C4-2B (cell line): ENCODE data around the gene TMEM229B.

ENCODE experiments used
- H3K27ac ChIP-seq: fragments of 450-650 bp; 2 replicates; pipeline ENCODE4 v1.5.1; 2017
- ZFX ChIP-seq: fragments of 450-650 bp; IDR thresholded peaks from 2 replicates; pipeline ENCODE4 v1.6.1; 2017
- TF ChIP-seq, protein P1 (sequence below): fragments of 450-650 bp; conservative IDR thresholded peaks from 2 replicates; pipeline ENCODE4 v1.5.1; 2017; ENCODE audit warnings: mild to moderate bottlenecking

TMEM229B gene

DNA sequence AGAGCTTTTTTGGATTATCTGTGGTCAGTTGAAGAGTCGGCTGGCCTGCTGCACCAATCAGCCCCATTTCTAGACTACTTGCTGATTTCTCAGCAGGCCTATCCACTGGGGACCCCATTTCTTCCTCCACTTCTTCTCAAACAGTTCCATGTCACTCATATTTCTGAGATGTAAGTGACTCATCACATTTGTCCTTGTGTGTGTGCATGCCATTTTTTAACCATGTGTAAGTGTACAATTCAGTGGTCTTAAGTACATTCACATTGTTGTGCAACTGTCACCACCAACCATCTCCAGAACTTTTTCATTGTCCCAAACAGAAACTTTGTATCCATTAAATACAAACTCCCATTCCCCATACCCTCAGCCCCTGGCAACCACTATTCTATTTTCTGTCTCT is 14.2 kb downstream of the TMEM229B start:
- no peak overlapping the region for H3K27ac ChIP-seq
- TF ChIP-seq ZFX = no peak
- TF ChIP-seq, protein P1, sequence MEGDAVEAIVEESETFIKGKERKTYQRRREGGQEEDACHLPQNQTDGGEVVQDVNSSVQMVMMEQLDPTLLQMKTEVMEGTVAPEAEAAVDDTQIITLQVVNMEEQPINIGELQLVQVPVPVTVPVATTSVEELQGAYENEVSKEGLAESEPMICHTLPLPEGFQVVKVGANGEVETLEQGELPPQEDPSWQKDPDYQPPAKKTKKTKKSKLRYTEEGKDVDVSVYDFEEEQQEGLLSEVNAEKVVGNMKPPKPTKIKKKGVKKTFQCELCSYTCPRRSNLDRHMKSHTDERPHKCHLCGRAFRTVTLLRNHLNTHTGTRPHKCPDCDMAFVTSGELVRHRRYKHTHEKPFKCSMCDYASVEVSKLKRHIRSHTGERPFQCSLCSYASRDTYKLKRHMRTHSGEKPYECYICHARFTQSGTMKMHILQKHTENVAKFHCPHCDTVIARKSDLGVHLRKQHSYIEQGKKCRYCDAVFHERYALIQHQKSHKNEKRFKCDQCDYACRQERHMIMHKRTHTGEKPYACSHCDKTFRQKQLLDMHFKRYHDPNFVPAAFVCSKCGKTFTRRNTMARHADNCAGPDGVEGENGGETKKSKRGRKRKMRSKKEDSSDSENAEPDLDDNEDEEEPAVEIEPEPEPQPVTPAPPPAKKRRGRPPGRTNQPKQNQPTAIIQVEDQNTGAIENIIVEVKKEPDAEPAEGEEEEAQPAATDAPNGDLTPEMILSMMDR = no peak

DNA sequence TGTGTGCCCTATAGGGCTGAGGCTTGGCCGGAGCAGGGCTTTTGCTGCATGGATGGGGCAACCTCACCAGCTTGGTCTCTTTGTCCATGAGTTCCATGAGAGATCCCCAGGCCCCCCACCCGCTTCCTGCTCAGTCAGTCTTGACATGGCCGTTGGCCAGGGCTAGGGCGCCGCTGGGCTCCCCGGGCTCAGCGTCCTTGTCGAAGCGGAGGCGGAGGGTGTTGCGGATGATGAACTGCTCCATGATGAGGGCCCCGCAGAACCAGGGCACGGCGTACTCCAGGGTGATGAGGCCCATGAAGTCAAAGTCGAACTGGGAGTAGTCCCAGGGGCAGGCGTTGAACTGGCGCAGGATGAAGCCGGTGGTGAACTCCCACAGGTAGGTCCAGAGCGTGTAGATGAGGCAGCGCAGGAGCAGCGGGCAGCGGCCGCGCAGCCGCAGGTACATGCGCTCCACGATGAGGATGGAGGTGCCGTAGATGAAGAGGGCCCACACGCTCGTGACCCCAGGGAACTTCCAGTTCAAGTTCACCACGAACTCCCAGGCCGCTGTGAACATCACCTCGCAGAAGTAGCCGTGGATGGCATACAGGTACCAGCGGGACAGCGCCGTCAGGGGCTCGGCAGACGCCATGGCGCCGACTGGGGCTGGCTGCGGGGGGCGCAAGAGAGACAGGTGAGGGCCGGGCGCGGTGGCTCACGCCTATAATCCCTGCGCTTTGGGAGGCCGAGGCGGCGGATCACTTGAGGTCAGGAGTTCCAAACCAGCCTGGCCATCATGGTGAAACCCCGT is 15.0 kb downstream of the TMEM229B start:
- no peak for TF ChIP-seq ZFX
- TF ChIP-seq, protein P1 = no peak
- H3K27ac ChIP-seq = no peak overlapping the region

DNA sequence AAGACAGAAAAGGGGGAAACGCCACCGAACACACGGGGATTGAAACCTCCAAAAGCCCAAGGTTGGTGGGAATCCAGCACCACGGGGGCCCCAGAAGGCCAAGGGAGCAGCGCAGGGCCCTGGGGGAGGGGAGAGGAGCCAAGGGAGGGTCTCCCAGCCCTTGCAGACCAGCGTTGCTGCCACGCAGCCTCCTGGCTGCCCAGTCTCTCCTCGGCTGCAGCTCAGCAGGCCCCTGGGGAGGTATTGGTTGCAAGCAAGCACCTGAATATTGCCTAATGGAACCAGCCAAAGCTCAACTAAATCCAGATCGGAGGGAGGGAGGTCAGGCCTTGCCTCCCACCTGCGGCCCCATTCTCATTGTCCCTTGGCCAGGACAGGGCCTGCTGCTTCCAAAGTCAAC is 15.8 kb downstream of the TMEM229B start:
- TF ChIP-seq, protein P1 = no peak
- no peak for TF ChIP-seq ZFX
- H3K27ac ChIP-seq = no peak overlapping the region

DNA sequence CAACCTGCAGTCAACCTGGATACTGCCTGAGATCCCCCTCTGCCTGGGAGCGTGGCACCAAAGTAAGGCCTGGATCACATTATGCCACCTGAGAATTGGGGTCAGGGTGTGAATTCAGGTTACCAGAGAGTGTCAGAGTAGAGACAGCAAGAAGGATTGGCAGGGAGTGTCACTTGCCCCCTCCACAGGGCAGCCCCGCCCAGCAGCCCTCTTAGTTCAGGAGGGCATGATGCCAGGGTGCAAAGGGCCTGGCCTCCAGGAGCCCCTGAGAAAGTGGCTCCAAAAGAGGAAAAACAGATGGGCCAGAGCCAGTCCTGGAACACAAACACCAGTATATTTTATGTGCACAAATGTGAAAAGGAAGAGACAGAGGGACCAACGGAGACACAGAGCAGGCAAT is 18.6 kb downstream of the TMEM229B start:
- H3K27ac ChIP-seq = no peak overlapping the region
- TF ChIP-seq, protein P1 = no peak
- no peak for TF ChIP-seq ZFX

DNA sequence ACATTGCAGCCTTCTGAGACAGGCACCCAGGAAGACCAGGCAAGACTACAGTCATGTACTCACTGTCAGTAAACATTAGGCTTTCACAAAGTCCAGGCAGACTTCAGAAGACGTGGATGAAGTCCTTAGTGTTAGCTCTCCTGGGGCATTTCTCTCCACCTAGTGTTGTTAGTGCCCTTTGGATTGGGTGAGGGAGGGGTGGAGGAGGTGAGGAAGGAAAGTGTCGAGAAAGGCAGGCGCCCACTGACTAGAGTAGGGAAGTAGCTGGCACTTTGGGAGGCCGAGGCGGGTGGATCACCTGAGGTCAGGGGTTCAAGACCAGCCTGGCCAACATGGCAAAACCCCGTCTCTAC is 20.2 kb downstream of the TMEM229B start:
- H3K27ac ChIP-seq = no peak overlapping the region
- no peak for TF ChIP-seq ZFX
- TF ChIP-seq, protein P1 = no peak

DNA sequence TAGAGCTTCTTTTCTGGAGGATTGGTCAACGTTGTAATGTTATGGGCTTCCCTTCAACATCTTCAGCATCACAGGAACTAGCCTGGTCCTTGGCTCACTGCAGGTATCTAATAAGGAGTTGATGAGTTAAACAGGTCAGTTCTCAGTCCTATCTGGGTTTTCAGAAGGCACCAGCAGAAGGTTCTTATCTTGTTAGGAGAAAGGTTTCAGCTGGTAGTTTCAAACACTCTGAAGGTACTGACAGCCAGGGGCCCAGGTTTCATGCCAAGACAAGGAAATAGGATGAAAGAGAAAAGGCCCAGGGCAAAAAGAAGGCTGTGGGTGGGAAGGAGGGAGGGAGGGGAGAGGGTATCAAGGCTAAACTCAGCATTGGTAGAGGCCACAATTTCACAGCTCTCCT is 21.4 kb downstream of the TMEM229B start:
- TF ChIP-seq ZFX = no peak
- no peak overlapping the region for H3K27ac ChIP-seq

DNA sequence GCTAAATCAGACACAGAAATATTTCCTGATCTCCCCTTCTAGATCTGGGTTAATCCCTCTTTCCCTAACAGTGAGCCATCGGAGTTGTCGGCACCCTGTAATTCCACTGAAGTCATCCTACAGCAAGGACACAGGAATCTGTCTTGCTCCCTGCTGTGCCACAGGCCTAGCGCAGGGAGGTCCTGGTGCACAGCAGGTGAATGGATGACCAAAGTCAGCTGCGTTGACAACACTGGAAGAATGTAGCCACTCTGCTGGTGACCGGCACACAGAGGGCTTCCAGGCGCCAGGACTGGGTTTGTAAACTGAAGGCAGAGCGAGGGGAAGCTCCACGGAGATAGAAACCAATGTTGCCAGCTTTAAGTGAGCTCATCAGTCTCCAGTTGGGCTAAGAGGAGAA is 23.6 kb downstream of the TMEM229B start:
- TF ChIP-seq, protein P1 = no peak
- TF ChIP-seq ZFX = no peak
- H3K27ac ChIP-seq = no peak overlapping the region

DNA sequence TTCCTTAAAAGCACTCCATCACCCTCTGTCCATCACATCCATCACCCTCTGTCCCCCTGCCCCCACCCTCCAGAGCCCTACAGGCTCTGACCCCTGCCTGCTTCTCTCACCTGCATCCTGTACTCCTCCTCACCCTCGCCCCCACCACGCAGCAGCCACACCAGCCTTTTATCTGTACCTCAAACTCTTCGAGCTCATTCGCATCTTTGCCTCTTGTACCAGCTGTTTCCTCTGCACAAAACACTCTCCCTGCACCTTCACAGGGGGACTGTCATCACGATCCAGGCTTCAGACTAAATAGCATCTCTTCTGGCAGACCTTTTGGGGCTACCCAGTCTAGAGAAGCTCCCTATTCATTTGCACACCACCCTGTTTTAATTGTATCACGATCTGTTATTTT is 24.1 kb downstream of the TMEM229B start:
- TF ChIP-seq, protein P1 = no peak
- TF ChIP-seq ZFX = no peak
- no peak overlapping the region for H3K27ac ChIP-seq
